ENCODE results near the gene DMXL1.

DMXL1 gene

DNA sequence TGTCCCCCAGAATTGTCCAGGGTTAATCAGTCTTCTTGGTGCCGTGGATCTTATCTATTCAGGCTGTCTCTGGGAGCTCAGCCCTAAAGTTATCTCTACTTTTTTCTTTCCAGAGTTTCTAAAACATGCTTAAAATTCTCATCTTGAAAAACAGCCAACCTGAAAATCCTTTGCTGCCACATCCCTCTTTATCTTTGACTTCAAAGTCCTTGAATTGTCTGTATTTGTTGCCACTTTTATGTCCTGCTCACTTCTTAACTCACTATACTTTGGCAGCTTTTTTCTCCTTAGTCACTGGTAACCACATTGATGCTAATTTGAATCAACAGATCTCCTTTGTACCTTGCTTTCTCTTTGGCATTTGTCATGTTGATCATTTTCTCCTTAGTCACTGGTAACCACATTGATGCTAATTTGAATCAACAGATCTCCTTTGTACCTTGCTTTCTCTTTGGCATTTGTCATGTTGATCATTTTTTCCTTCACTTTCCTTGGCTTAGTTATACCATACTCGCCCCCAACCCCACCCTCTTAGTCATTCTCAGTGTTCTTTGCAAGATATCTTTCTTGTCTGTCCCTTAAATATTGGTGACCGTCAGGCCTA lies 8.5 kb downstream of the DMXL1 start:
- ATAC-seq = peak; percentile 54
- no peak for TF ChIP-seq ZNF8 (CRISPR knock-in tag; IDR thresholded peaks at IDR 0.05)
- no peak for TF ChIP-seq ZNF565 (CRISPR knock-in tag; conservative IDR thresholded peaks at IDR 0.05; ENCODE audit: low read depth)
- no peak for TF ChIP-seq ZFP3 (CRISPR knock-in tag; IDR thresholded peaks at IDR 0.05)
- TF ChIP-seq TSHZ2 (CRISPR knock-in tag; IDR thresholded peaks at IDR 0.05) = no peak
- no peak for TF ChIP-seq BACH2 (CRISPR knock-in tag; IDR thresholded peaks at IDR 0.05; ENCODE audit: borderline replicate concordance)
- no peak for TF ChIP-seq ESRRG (CRISPR knock-in tag; IDR thresholded peaks at IDR 0.05)
- TF ChIP-seq ZNF70 (CRISPR knock-in tag; IDR thresholded peaks at IDR 0.05) = no peak
- no peak for TF ChIP-seq TOX (CRISPR knock-in tag; IDR thresholded peaks at IDR 0.05; ENCODE audit: borderline replicate concordance)
- no peak for TF ChIP-seq CSRNP3 (CRISPR knock-in tag; IDR thresholded peaks at IDR 0.05)
- TF ChIP-seq SNAI2 (CRISPR knock-in tag; IDR thresholded peaks at IDR 0.05) = no peak
- no peak for TF ChIP-seq GLIS3 (CRISPR knock-in tag; IDR thresholded peaks at IDR 0.05)
- TF ChIP-seq CSDC2 (CRISPR knock-in tag; IDR thresholded peaks at IDR 0.05) = no peak
- TF ChIP-seq PPARA (CRISPR knock-in tag; IDR thresholded peaks at IDR 0.05; ENCODE audit: borderline replicate concordance) = no peak
- TF ChIP-seq, protein P1, sequence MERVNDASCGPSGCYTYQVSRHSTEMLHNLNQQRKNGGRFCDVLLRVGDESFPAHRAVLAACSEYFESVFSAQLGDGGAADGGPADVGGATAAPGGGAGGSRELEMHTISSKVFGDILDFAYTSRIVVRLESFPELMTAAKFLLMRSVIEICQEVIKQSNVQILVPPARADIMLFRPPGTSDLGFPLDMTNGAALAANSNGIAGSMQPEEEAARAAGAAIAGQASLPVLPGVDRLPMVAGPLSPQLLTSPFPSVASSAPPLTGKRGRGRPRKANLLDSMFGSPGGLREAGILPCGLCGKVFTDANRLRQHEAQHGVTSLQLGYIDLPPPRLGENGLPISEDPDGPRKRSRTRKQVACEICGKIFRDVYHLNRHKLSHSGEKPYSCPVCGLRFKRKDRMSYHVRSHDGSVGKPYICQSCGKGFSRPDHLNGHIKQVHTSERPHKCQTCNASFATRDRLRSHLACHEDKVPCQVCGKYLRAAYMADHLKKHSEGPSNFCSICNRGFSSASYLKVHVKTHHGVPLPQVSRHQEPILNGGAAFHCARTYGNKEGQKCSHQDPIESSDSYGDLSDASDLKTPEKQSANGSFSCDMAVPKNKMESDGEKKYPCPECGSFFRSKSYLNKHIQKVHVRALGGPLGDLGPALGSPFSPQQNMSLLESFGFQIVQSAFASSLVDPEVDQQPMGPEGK (CRISPR knock-in tag; IDR thresholded peaks at IDR 0.05; ENCODE audit: borderline replicate concordance) = no peak
- TF ChIP-seq ISL1 (CRISPR knock-in tag; IDR thresholded peaks at IDR 0.05) = no peak
- TF ChIP-seq, protein P2, sequence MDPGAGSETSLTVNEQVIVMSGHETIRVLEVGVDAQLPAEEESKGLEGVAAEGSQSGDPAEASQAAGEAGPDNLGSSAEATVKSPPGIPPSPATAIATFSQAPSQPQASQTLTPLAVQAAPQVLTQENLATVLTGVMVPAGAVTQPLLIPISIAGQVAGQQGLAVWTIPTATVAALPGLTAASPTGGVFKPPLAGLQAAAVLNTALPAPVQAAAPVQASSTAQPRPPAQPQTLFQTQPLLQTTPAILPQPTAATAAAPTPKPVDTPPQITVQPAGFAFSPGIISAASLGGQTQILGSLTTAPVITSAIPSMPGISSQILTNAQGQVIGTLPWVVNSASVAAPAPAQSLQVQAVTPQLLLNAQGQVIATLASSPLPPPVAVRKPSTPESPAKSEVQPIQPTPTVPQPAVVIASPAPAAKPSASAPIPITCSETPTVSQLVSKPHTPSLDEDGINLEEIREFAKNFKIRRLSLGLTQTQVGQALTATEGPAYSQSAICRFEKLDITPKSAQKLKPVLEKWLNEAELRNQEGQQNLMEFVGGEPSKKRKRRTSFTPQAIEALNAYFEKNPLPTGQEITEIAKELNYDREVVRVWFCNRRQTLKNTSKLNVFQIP (CRISPR knock-in tag; IDR thresholded peaks at IDR 0.05; ENCODE audit: borderline replicate concordance, low read depth) = no peak
- no peak for TF ChIP-seq OSR1 (CRISPR knock-in tag; IDR thresholded peaks at IDR 0.05)
- no peak for TF ChIP-seq RARB (CRISPR knock-in tag; IDR thresholded peaks at IDR 0.05)
- no peak for TF ChIP-seq ZC3H10 (CRISPR knock-in tag; IDR thresholded peaks at IDR 0.05)
- no peak for TF ChIP-seq ARNTL (CRISPR knock-in tag; IDR thresholded peaks at IDR 0.05; ENCODE audit: borderline replicate concordance, low read depth)

DNA sequence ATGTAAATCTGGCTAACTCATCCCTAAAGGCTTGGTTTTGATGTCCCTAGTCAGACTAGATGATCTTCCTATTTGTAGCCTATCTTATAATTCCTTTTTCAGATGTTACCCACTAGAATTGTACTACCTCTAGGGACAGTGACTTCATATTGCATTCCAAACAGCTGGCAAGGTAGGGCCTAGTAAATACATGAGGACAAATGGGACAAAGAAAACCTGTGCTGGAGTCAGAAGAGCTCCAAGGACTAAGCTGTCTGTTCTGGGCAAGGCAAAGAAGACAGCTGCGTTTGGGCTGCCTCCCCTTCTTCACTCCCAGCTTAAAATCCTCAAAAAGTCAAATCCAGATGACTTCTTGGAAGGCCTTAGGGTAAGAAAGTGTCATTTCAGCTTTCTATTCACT lies 10.0 kb downstream of the DMXL1 start:
- ATAC-seq = no peak; the same call in 2 of the 3 replicates
- TF ChIP-seq ISL1 (CRISPR knock-in tag; IDR thresholded peaks at IDR 0.05) = no peak
- TF ChIP-seq PPARA (CRISPR knock-in tag; IDR thresholded peaks at IDR 0.05; ENCODE audit: borderline replicate concordance) = no peak
- no peak for TF ChIP-seq ESRRG (CRISPR knock-in tag; IDR thresholded peaks at IDR 0.05)
- TF ChIP-seq, protein P2 (CRISPR knock-in tag; IDR thresholded peaks at IDR 0.05; ENCODE audit: borderline replicate concordance, low read depth) = no peak
- TF ChIP-seq ZNF8 (CRISPR knock-in tag; IDR thresholded peaks at IDR 0.05) = no peak
- no peak; the same call in 1 of the 2 replicates for TF ChIP-seq TCF4 (CRISPR knock-in tag; IDR thresholded peaks at IDR 0.05; ENCODE audit: borderline replicate concordance)
- TF ChIP-seq GLIS3 (CRISPR knock-in tag; IDR thresholded peaks at IDR 0.05) = no peak
- no peak for TF ChIP-seq CSDC2 (CRISPR knock-in tag; IDR thresholded peaks at IDR 0.05)
- TF ChIP-seq, protein P3, sequence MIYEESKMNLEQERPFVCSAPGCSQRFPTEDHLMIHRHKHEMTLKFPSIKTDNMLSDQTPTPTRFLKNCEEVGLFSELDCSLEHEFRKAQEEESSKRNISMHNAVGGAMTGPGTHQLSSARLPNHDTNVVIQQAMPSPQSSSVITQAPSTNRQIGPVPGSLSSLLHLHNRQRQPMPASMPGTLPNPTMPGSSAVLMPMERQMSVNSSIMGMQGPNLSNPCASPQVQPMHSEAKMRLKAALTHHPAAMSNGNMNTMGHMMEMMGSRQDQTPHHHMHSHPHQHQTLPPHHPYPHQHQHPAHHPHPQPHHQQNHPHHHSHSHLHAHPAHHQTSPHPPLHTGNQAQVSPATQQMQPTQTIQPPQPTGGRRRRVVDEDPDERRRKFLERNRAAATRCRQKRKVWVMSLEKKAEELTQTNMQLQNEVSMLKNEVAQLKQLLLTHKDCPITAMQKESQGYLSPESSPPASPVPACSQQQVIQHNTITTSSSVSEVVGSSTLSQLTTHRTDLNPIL (CRISPR knock-in tag; IDR thresholded peaks at IDR 0.05; ENCODE audit: low read depth) = no peak
- TF ChIP-seq, protein P1 (CRISPR knock-in tag; IDR thresholded peaks at IDR 0.05; ENCODE audit: borderline replicate concordance) = no peak
- no peak for TF ChIP-seq BACH2 (CRISPR knock-in tag; IDR thresholded peaks at IDR 0.05; ENCODE audit: borderline replicate concordance)
- no peak for TF ChIP-seq CSRNP3 (CRISPR knock-in tag; IDR thresholded peaks at IDR 0.05)
- TF ChIP-seq ZNF565 (CRISPR knock-in tag; conservative IDR thresholded peaks at IDR 0.05; ENCODE audit: low read depth) = no peak
- no peak for TF ChIP-seq ZFP30 (CRISPR knock-in tag; IDR thresholded peaks at IDR 0.05)
